ENCODE measurements around the gene ADCY1.
"Not testable (repeated sequence)": the region's sequence is repeated elsewhere in the genome, so short reads cannot be mapped to it uniquely, and the experiment has no call there.

ADCY1 gene

GRCh38 chr7:45573661-45574415, at the start of gene ADCY1:
Gene ADCY1 (plus strand): TSS chr7:45574368. CDS start chr7:45574544, 176 bp downstream.
- Histone ChIP-seq H3K36me3 (ENCODE audit: insufficient read depth, insufficient read length, low read length) (no peaks in the 10 kb centered on the region), H3K9ac (ENCODE audit: insufficient read length, low read depth) (peak within 1 kb of the TSS; percentile 92), H3K4me1 (ENCODE audit: insufficient read depth, insufficient read length) (peaks cover 18% of the 10 kb centered on the region), H3K27me3 (ENCODE audit: insufficient read depth, insufficient read length) (peaks cover 59% of the 10 kb centered on the region), H3K9me3 (ENCODE audit: insufficient read depth, low read length) (no peaks in the 10 kb centered on the region), H3K4me3 (ENCODE audit: insufficient read length, low read depth) (peak within 1 kb of the TSS; percentile 82)
- no peak for DNase-seq (ENCODE audit: low read depth, low spot score)
- TF ChIP-seq YY1 (IDR thresholded peaks at IDR 0.05; ENCODE audit: insufficient read depth, insufficient read length) (no peak), ZNF274 (IDR thresholded peaks at IDR 0.05; ENCODE audit: low read depth, low read length) (no peak), SUZ12 (IDR thresholded peaks at IDR 0.05; ENCODE audit: extremely low read depth, insufficient read depth, insufficient read length) (no peak)

- no peak for TF ChIP-seq ZNF274 (IDR thresholded peaks at IDR 0.05; ENCODE audit: low read depth, low read length)
- no peak for DNase-seq (ENCODE audit: low read depth, low spot score)
- Histone ChIP-seq H3K9ac (ENCODE audit: insufficient read length, low read depth) (no peak overlapping the region), H3K4me1 (ENCODE audit: insufficient read depth, insufficient read length) (no peaks in the 10 kb centered on the region), H3K4me3 (ENCODE audit: insufficient read length, low read depth) (no peak overlapping the region), H3K27me3 (ENCODE audit: insufficient read depth, insufficient read length) (no peaks in the 10 kb centered on the region), H3K9me3 (ENCODE audit: insufficient read depth, low read length) (peaks cover 22% of the 10 kb centered on the region), H3K36me3 (ENCODE audit: insufficient read depth, insufficient read length, low read length) (no peaks in the 10 kb centered on the region)
Observed at GRCh38 chr7:45524445-45524844, 49.7 kb upstream of the ADCY1 start.

GRCh38 chr7:45525057-45525456, 49.1 kb upstream of the ADCY1 start:
- Histone ChIP-seq H3K27me3 (ENCODE audit: insufficient read depth, insufficient read length) (no peaks in the 10 kb centered on the region), H3K9me3 (ENCODE audit: insufficient read depth, low read length) (peaks cover 19% of the 10 kb centered on the region; the same call in 1 of the 2 replicates)
- no peak for TF ChIP-seq SUZ12 (IDR thresholded peaks at IDR 0.05; ENCODE audit: extremely low read depth, insufficient read depth, insufficient read length)
- no peak for TF ChIP-seq ZNF274 (IDR thresholded peaks at IDR 0.05; ENCODE audit: low read depth, low read length)
- TF ChIP-seq YY1 (IDR thresholded peaks at IDR 0.05; ENCODE audit: insufficient read depth, insufficient read length): no peak

GRCh38 chr7:45543473-45543872, 30.7 kb upstream of the ADCY1 start:
- no peak for DNase-seq (ENCODE audit: low read depth, low spot score)
- Histone ChIP-seq H3K4me3 (ENCODE audit: insufficient read length, low read depth) (no peak overlapping the region), H3K36me3 (ENCODE audit: insufficient read depth, insufficient read length, low read length) (no peaks in the 10 kb centered on the region), H3K27me3 (ENCODE audit: insufficient read depth, insufficient read length) (no peaks in the 10 kb centered on the region), H3K9ac (ENCODE audit: insufficient read length, low read depth) (no peak overlapping the region), H3K9me3 (ENCODE audit: insufficient read depth, low read length) (peaks cover 20% of the 10 kb centered on the region), H3K4me1 (ENCODE audit: insufficient read depth, insufficient read length) (no peaks in the 10 kb centered on the region)
- TF ChIP-seq SUZ12 (IDR thresholded peaks at IDR 0.05; ENCODE audit: extremely low read depth, insufficient read depth, insufficient read length) (no peak), ZNF274 (IDR thresholded peaks at IDR 0.05; ENCODE audit: low read depth, low read length) (no peak), YY1 (IDR thresholded peaks at IDR 0.05; ENCODE audit: insufficient read depth, insufficient read length) (no peak)

More at GRCh38 chr7:45525057-45525456, 49.1 kb upstream of the ADCY1 start:
- H3K36me3 ChIP-seq (ENCODE audit: insufficient read depth, insufficient read length, low read length): no peaks in the 10 kb centered on the region
- no peak overlapping the region for H3K9ac ChIP-seq (ENCODE audit: insufficient read length, low read depth)
- H3K4me1 ChIP-seq (ENCODE audit: insufficient read depth, insufficient read length): no peaks in the 10 kb centered on the region
- H3K4me3 ChIP-seq (ENCODE audit: insufficient read length, low read depth): no peak overlapping the region
- no peak for DNase-seq (ENCODE audit: low read depth, low spot score)

- H3K36me3 ChIP-seq (ENCODE audit: insufficient read depth, insufficient read length, low read length); H3K9me3 ChIP-seq (ENCODE audit: insufficient read depth, low read length); H3K27me3 ChIP-seq (ENCODE audit: insufficient read depth, insufficient read length); DNase-seq (ENCODE audit: low read depth, low spot score); H3K4me1 ChIP-seq (ENCODE audit: insufficient read depth, insufficient read length); H3K4me3 ChIP-seq (ENCODE audit: insufficient read length, low read depth); H3K9ac ChIP-seq (ENCODE audit: insufficient read length, low read depth): not testable (repeated sequence)
Observed at GRCh38 chr7:45545105-45545710, 29.0 kb upstream of the ADCY1 start.

GRCh38 chr7:45548917-45549316, 25.3 kb upstream of the ADCY1 start:
- not testable (repeated sequence) for H3K4me1 ChIP-seq (ENCODE audit: insufficient read depth, insufficient read length); H3K9ac ChIP-seq (ENCODE audit: insufficient read length, low read depth); H3K4me3 ChIP-seq (ENCODE audit: insufficient read length, low read depth); H3K27me3 ChIP-seq (ENCODE audit: insufficient read depth, insufficient read length); DNase-seq (ENCODE audit: low read depth, low spot score); H3K9me3 ChIP-seq (ENCODE audit: insufficient read depth, low read length); H3K36me3 ChIP-seq (ENCODE audit: insufficient read depth, insufficient read length, low read length)

- Histone ChIP-seq H3K9me3 (ENCODE audit: insufficient read depth, low read length) (peaks cover 20% of the 10 kb centered on the region), H3K4me1 (ENCODE audit: insufficient read depth, insufficient read length) (peaks cover 9% of the 10 kb centered on the region), H3K9ac (ENCODE audit: insufficient read length, low read depth) (no peak overlapping the region), H3K27me3 (ENCODE audit: insufficient read depth, insufficient read length) (no peaks in the 10 kb centered on the region), H3K36me3 (ENCODE audit: insufficient read depth, insufficient read length, low read length) (no peaks in the 10 kb centered on the region), H3K4me3 (ENCODE audit: insufficient read length, low read depth) (no peak overlapping the region)
- TF ChIP-seq ZNF274 (IDR thresholded peaks at IDR 0.05; ENCODE audit: low read depth, low read length): no peak
- no peak for TF ChIP-seq SUZ12 (IDR thresholded peaks at IDR 0.05; ENCODE audit: extremely low read depth, insufficient read depth, insufficient read length)
- TF ChIP-seq YY1 (IDR thresholded peaks at IDR 0.05; ENCODE audit: insufficient read depth, insufficient read length): no peak
- DNase-seq (ENCODE audit: low read depth, low spot score): no peak
Observed at GRCh38 chr7:45563401-45563800, 10.8 kb upstream of the ADCY1 start.

Data from NT2/D1 (cell line).